ENCODE results near the gene SDC1. TPM values are rescaled to one million over a fixed set of nuclear protein-coding genes. Genes with fewer than 3 reads are reported as not detected.

The SDC1 gene
- polyA plus RNA-seq, 1 of the 3 experiments (the other 2 are of a cell fraction): 122 TPM

DNA sequence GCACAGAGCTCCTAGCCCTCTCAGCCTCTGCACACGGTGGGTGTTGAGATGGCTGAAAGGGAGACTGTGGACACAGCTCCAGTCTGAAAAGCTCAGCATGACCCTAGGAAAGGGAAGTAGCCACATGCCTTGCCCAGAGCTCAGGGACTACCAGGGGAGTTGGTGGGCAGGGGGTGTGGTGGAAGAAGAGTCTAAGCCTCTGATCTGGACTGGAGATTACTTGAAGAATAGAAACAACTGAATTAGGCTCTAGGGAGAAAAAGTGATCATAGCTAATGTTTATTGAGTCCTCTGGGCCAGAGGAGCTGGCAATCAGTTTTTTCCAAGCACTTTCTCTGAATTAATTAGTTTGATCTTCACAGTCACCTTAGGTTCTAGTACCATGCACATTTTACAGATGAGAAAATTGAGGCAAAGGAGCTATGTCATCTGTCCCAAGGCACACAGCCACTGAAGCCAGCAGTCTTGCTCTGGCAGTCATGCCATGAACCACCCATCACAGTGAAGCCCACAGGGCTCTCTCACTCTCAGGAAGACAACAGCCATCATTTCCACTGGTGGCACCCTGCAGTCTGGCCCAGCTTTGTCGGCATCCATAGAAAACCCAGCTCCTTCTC lies 10.3 kb downstream of the SDC1 start:
- Histone ChIP-seq H3K9me3 (no peaks in the 10 kb centered on the region), H3K4me3 (ENCODE audit: low read depth in 2 of 2, low read length in 1 of 2) (no peak overlapping the region), H3K79me2 (ENCODE audit: insufficient read depth) (peaks cover 37% of the 10 kb centered on the region; the same call in 1 of the 2 replicates), H3K27ac (ENCODE audit: low read depth in 2 of 2, low read length in 1 of 2) (no peak overlapping the region; a peak in 1 of 4 replicates), H3F3A (replicated peaks; ENCODE audit: insufficient read depth) (no peaks in the 10 kb centered on the region), H3K9ac (no peak overlapping the region), H2AFZ (ENCODE audit: low read depth) (no peak overlapping the region), H3K36me3 (replicated peaks in 1 of 2; ENCODE audit: control insufficient read depth in 1 of 2, insufficient read depth in 2 of 2, low read length in 1 of 2) (no peaks in the 10 kb centered on the region), H3K9me2 (no peaks in the 10 kb centered on the region), H3K4me1 (ENCODE audit: control insufficient read depth in 1 of 2, insufficient read depth in 2 of 2, low read depth in 1 of 2, low read length in 1 of 2) (peaks cover 0 to 27% of the 10 kb centered on the region in 2 experiments; a peak in 1 of 4 replicates), H3K27me3 (ENCODE audit: insufficient read depth) (no peaks in the 10 kb centered on the region), H4K20me1 (ENCODE audit: insufficient read depth) (no peaks in the 10 kb centered on the region; the same call in 1 of the 2 replicates), H3K4me2 (no peak overlapping the region)
- TF ChIP-seq TCF12 (IDR thresholded peaks at IDR 0.05): no peak
- TF ChIP-seq TEAD4 (IDR thresholded peaks at IDR 0.05; ENCODE audit: borderline replicate concordance, insufficient read depth): no peak
- no peak for TF ChIP-seq NRF1 (IDR thresholded peaks at IDR 0.05; ENCODE audit: low read depth, low read length)
- no peak for TF ChIP-seq RCOR1 (IDR thresholded peaks at IDR 0.05; ENCODE audit: low read length)
- no peak for TF ChIP-seq EP300 (IDR thresholded peaks at IDR 0.05; ENCODE audit: borderline replicate concordance in 1 of 2, low read depth in 1 of 2, low read length in 1 of 2)
- no peak for TF ChIP-seq FOXJ3 (CRISPR knock-in tag; IDR thresholded peaks at IDR 0.05)
- TF ChIP-seq CHD2 (IDR thresholded peaks at IDR 0.05; ENCODE audit: low read length, partially characterized antibody): no peak
- TF ChIP-seq FOXM1 (IDR thresholded peaks at IDR 0.05; ENCODE audit: low read depth): no peak
- TF ChIP-seq SIN3A (IDR thresholded peaks at IDR 0.05; ENCODE audit: borderline replicate concordance, low read depth, low read length): no peak
- no peak for TF ChIP-seq POLR2AphosphoS5 (IDR thresholded peaks at IDR 0.05; ENCODE audit: low read depth, low read length)
- TF ChIP-seq RFX5 (IDR thresholded peaks at IDR 0.05; ENCODE audit: low read length): no peak
- no peak for TF ChIP-seq RAD21 (IDR thresholded peaks at IDR 0.05; ENCODE audit: low read length)
- TF ChIP-seq, protein P1, sequence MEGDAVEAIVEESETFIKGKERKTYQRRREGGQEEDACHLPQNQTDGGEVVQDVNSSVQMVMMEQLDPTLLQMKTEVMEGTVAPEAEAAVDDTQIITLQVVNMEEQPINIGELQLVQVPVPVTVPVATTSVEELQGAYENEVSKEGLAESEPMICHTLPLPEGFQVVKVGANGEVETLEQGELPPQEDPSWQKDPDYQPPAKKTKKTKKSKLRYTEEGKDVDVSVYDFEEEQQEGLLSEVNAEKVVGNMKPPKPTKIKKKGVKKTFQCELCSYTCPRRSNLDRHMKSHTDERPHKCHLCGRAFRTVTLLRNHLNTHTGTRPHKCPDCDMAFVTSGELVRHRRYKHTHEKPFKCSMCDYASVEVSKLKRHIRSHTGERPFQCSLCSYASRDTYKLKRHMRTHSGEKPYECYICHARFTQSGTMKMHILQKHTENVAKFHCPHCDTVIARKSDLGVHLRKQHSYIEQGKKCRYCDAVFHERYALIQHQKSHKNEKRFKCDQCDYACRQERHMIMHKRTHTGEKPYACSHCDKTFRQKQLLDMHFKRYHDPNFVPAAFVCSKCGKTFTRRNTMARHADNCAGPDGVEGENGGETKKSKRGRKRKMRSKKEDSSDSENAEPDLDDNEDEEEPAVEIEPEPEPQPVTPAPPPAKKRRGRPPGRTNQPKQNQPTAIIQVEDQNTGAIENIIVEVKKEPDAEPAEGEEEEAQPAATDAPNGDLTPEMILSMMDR (IDR thresholded peaks at IDR 0.05): no peak
- TF ChIP-seq, protein P2, sequence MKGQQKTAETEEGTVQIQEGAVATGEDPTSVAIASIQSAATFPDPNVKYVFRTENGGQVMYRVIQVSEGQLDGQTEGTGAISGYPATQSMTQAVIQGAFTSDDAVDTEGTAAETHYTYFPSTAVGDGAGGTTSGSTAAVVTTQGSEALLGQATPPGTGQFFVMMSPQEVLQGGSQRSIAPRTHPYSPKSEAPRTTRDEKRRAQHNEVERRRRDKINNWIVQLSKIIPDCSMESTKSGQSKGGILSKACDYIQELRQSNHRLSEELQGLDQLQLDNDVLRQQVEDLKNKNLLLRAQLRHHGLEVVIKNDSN (IDR thresholded peaks at IDR 0.05; ENCODE audit: borderline replicate concordance, low read depth): no peak
- TF ChIP-seq, protein P3, sequence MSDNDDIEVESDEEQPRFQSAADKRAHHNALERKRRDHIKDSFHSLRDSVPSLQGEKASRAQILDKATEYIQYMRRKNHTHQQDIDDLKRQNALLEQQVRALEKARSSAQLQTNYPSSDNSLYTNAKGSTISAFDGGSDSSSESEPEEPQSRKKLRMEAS (IDR thresholded peaks at IDR 0.05; ENCODE audit: low read depth): no peak
- TF ChIP-seq TAF1 (IDR thresholded peaks at IDR 0.05; ENCODE audit: borderline replicate concordance, low read depth, low read length): no peak
- no peak for TF ChIP-seq ZBTB33 (IDR thresholded peaks at IDR 0.05; ENCODE audit: borderline replicate concordance, low read depth)
- no peak for TF ChIP-seq EZH2phosphoT487 (IDR thresholded peaks at IDR 0.05; ENCODE audit: borderline replicate concordance, low read depth)
- CTCF ChIA-PET: interaction anchor here (0.6 to 1.9 kb wide), 8 partner anchors 8 to 467 kb away, joined by 3 to 5 read pairs (median 3); no protein-coding TSS in a partner anchor
- POLR2A ChIA-PET: no interaction called here
- 92% methylated on average over 2 of the region's 2 CpGs for WGBS (ENCODE audit: low lambda C conversion rate)
- DNase-seq: no peak
